HEK293T (cell line): ENCODE results near the gene SPDL1.

Experiments
- ARNT ChIP-seq: fragments of 450-650 bp; IDR thresholded peaks from 2 replicates; pipeline ENCODE4 v1.6.1; 2017; ENCODE audit warnings: mild to moderate bottlenecking
- FOXA1 ChIP-seq: fragments of 450-650 bp; IDR thresholded peaks from 2 replicates; pipeline ENCODE4 v1.6.1; 2016; ENCODE audit warnings: mild to moderate bottlenecking
- LEF1 ChIP-seq: fragments of 450-650 bp; IDR thresholded peaks from 2 replicates; pipeline ENCODE4 v1.6.1; 2017; ENCODE audit warnings: mild to moderate bottlenecking, borderline replicate concordance
- SP1 ChIP-seq: fragments of 450-650 bp; IDR thresholded peaks from 2 replicates; pipeline ENCODE4 v1.6.1; 2017
- SUZ12 ChIP-seq: fragments of 450-650 bp; IDR thresholded peaks from 2 replicates; pipeline ENCODE4 v1.6.1; 2016; ENCODE audit warnings: mild to moderate bottlenecking
- TF ChIP-seq, protein P1 (sequence below): fragments of 450-650 bp; IDR thresholded peaks from 2 replicates; pipeline ENCODE4 v1.6.1; 2016

DNA sequence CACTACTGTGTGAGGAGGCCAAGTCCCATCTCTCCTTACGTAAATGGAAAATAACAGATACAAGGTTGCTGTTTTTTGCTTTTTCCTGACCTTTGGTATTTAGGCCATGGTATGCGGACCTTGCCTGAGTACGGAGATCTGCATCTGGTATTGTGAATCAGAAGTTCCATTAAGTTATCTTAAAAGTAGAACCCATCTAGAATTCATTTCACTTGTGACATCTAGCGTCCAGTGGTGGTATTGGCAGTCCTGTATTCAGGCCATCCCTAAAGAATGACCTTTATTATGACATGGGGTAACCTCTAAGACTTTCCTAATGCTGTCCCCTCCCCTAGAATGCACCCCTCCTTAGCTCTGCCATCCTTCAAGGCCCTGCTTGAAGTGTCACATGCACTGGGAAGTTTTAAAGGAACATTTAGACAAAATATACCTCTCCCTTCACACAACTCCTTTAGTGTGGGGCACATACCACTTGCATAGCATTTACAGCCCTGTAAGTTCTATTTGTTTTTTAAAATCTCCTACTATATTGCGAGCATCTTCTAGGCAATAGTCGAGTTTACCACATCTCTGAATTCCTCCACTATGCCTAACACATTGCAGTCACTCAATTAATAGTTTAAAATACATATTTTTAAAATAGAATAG lies 1.9 kb upstream of the SPDL1 start:
- no peak for TF ChIP-seq LEF1
- TF ChIP-seq SP1 = no peak
- no peak for TF ChIP-seq SUZ12
- TF ChIP-seq, protein P1, sequence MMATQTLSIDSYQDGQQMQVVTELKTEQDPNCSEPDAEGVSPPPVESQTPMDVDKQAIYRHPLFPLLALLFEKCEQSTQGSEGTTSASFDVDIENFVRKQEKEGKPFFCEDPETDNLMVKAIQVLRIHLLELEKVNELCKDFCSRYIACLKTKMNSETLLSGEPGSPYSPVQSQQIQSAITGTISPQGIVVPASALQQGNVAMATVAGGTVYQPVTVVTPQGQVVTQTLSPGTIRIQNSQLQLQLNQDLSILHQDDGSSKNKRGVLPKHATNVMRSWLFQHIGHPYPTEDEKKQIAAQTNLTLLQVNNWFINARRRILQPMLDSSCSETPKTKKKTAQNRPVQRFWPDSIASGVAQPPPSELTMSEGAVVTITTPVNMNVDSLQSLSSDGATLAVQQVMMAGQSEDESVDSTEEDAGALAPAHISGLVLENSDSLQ = no peak
- no peak for TF ChIP-seq FOXA1
- no peak for TF ChIP-seq ARNT
